8988T (cell line): ENCODE results near the gene MYL7.
"Not testable (repeated sequence)": the region's sequence is repeated elsewhere in the genome, so short reads cannot be mapped to it uniquely, and the experiment has no call there.

Experiments
- DNase-seq: peaks from one replicate; pipeline ENCODE4 v3.0.0; 2011

MYL7 gene

GRCh38 chr7:44141221-44141850, at the start of gene MYL7:
Gene MYL7 (minus strand): TSS chr7:44141332. CDS start chr7:44141305, 27 bp downstream.
- DNase-seq = no peak

- DNase-seq = no peak
Observed at GRCh38 chr7:44189993-44190872, 49.1 kb upstream of the MYL7 start.

GRCh38 chr7:44189286-44189992, 48.3 kb upstream of the MYL7 start, which contains the start of gene GCK:
Gene GCK (minus strand): TSS chr7:44189439. CDS start chr7:44188953, 486 bp downstream.
- DNase-seq = no peak

- DNase-seq = no peak
Observed at GRCh38 chr7:44188480-44189225, 47.5 kb upstream of the MYL7 start.

- no peak for DNase-seq
Observed at GRCh38 chr7:44187636-44188416, 46.7 kb upstream of the MYL7 start.

- DNase-seq = no peak
Observed at GRCh38 chr7:44186736-44187135, 45.6 kb upstream of the MYL7 start.

- no peak for DNase-seq
Observed at GRCh38 chr7:44185729-44186128, 44.6 kb upstream of the MYL7 start.

GRCh38 chr7:44184873-44185446, 43.8 kb upstream of the MYL7 start:
- DNase-seq = no peak

GRCh38 chr7:44184206-44184872, 43.2 kb upstream of the MYL7 start:
- DNase-seq = peak; percentile 59

GRCh38 chr7:44183386-44183785, 42.3 kb upstream of the MYL7 start:
- no peak for DNase-seq

- no peak for DNase-seq
Observed at GRCh38 chr7:44182827-44183226, 41.7 kb upstream of the MYL7 start.

GRCh38 chr7:44180631-44181030, 39.5 kb upstream of the MYL7 start:
- DNase-seq = no peak

GRCh38 chr7:44177570-44178131, 36.5 kb upstream of the MYL7 start:
- DNase-seq = no peak

- no peak for DNase-seq
Observed at GRCh38 chr7:44176486-44176885, 35.4 kb upstream of the MYL7 start.

GRCh38 chr7:44175730-44176129, 34.6 kb upstream of the MYL7 start:
- no peak for DNase-seq

GRCh38 chr7:44174694-44174948, 33.5 kb upstream of the MYL7 start:
- not testable (repeated sequence) for DNase-seq

GRCh38 chr7:44173911-44174693, 33.0 kb upstream of the MYL7 start:
- DNase-seq = no peak

GRCh38 chr7:44172803-44173424, 31.8 kb upstream of the MYL7 start:
- DNase-seq = no peak

- DNase-seq = no peak
Observed at GRCh38 chr7:44172352-44172751, 31.2 kb upstream of the MYL7 start.

GRCh38 chr7:44171901-44172300, 30.8 kb upstream of the MYL7 start:
- not testable (repeated sequence) for DNase-seq
